Measurements from ENCODE around the gene CDKN1B.

CDKN1B gene

GRCh38 chr12:12715128-12715458 is 2.1 kb upstream of the CDKN1B start:
- CTCF ChIA-PET: interaction anchor here (0.9 to 1.7 kb wide), 4 partner anchors 10 to 357 kb away, joined by 3 to 11 read pairs (median 3); no protein-coding TSS in a partner anchor
- H3K4me3 ChIP-seq (ENCODE audit: low read depth, low read length): no peak overlapping the region

GRCh38 chr12:12715459-12716150 is 1.6 kb upstream of the CDKN1B start:
- CTCF ChIA-PET: interaction anchor here (0.6 to 1.7 kb wide), 6 partner anchors 10 to 357 kb away, joined by 3 to 11 read pairs (median 3); no protein-coding TSS in a partner anchor
- Histone ChIP-seq H3K27ac (ENCODE audit: extremely low read depth, low read depth, low read length) (peak overlapping the region; percentile 99), H3K4me1 (ENCODE audit: control insufficient read depth, insufficient read depth, low read length) (peaks cover 22% of the 10 kb centered on the region), H3K4me3 (ENCODE audit: low read depth, low read length) (no peak overlapping the region), H3K9me3 (ENCODE audit: control insufficient read depth, insufficient read depth, low read depth, low read length) (no peaks in the 10 kb centered on the region), H3K36me3 (ENCODE audit: control insufficient read depth in 2 of 2, insufficient read depth in 1 of 2, low read length in 2 of 2) (peaks cover 3 to 19% of the 10 kb centered on the region in 2 experiments; a peak in 2 of 3 replicates)
- POLR2A ChIA-PET: interaction anchor here (0.6 to 4.7 kb wide), 5 partner anchors 10 to 359 kb away, joined by 3 to 55 read pairs (median 4); partner anchors contain the start of genes BORCS5 and CREBL2
- TF ChIP-seq ZBTB17 (tag by site-specific recombination; IDR thresholded peaks at IDR 0.05) (peak; percentile 97), ZSCAN4 (tag by site-specific recombination; IDR thresholded peaks at IDR 0.05) (no peak), ZFP37 (tag by site-specific recombination; IDR thresholded peaks at IDR 0.05) (peak; percentile 98), ZBTB20 (tag by site-specific recombination; IDR thresholded peaks at IDR 0.05) (peak; percentile 83), ZNF510 (tag by site-specific recombination; IDR thresholded peaks at IDR 0.05; ENCODE audit: insufficient replicate concordance) (no peak), OSR2 (tag by site-specific recombination; IDR thresholded peaks at IDR 0.05) (0 out of 2 replicates have a peak, but pooled peaks have one; percentile 13), MZF1 (tag by site-specific recombination; IDR thresholded peaks at IDR 0.05; ENCODE audit: borderline replicate concordance) (no peak), ZNF501 (tag by site-specific recombination; IDR thresholded peaks at IDR 0.05) (no peak), ZNF600 (tag by site-specific recombination; IDR thresholded peaks at IDR 0.05) (peak; percentile 43; the same call in 1 of the 2 replicates), ZNF423 (tag by site-specific recombination; IDR thresholded peaks at IDR 0.05) (no peak), ZNF140 (tag by site-specific recombination; IDR thresholded peaks at IDR 0.05) (no peak), KLF9 (tag by site-specific recombination; IDR thresholded peaks at IDR 0.05; ENCODE audit: low read depth) (0 out of 2 replicates have a peak, but pooled peaks have one; percentile 8), PRDM10 (tag by site-specific recombination; IDR thresholded peaks at IDR 0.05) (peak; percentile 96), SP3 (tag by site-specific recombination; IDR thresholded peaks at IDR 0.05) (no peak), HIC1 (tag by site-specific recombination; IDR thresholded peaks at IDR 0.05) (no peak), ZNF18 (tag by site-specific recombination; IDR thresholded peaks at IDR 0.05) (no peak), ZNF394 (tag by site-specific recombination; IDR thresholded peaks at IDR 0.05; ENCODE audit: borderline replicate concordance) (no peak), PRDM4 (tag by site-specific recombination; IDR thresholded peaks at IDR 0.05) (no peak; the same call in 1 of the 2 replicates), ZNF335 (tag by site-specific recombination; conservative IDR thresholded peaks at IDR 0.05) (peak; percentile 63)

More at GRCh38 chr12:12715128-12715458, 2.1 kb upstream of the CDKN1B start:
- TF ChIP-seq ZNF670 (tag by site-specific recombination; IDR thresholded peaks at IDR 0.05; ENCODE audit: low read depth) (no peak), ZNF10 (tag by site-specific recombination; IDR thresholded peaks at IDR 0.05) (0 out of 2 replicates have a peak, but pooled peaks have one; percentile 7)
- Histone ChIP-seq H3K27ac (ENCODE audit: extremely low read depth, low read depth, low read length) (peak overlapping the region; percentile 99), H3K9me3 (ENCODE audit: control insufficient read depth, insufficient read depth, low read depth, low read length) (no peaks in the 10 kb centered on the region), H3K36me3 (ENCODE audit: control insufficient read depth in 2 of 2, insufficient read depth in 1 of 2, low read length in 2 of 2) (peaks cover 3 to 15% of the 10 kb centered on the region in 2 experiments; a peak in 2 of 3 replicates), H3K4me1 (ENCODE audit: control insufficient read depth, insufficient read depth, low read length) (peaks cover 19% of the 10 kb centered on the region)
- POLR2A ChIA-PET: interaction anchor here (1.2 to 4.7 kb wide), 2 partner anchors 11 to 104 kb away, joined by 3 to 55 read pairs; partner anchors contain the start of gene CREBL2

Data from HEK293 (cell line).